GM23248 (cell line): ENCODE data around the gene NLRP9. TPM values are rescaled to one million over a fixed set of nuclear protein-coding genes. Genes with fewer than 3 reads are reported as not detected.

Experiments used
- DNase-seq: peaks from one replicate; pipeline ENCODE4 v3.0.0-alpha.2; 2015
- H2AFZ ChIP-seq: fragments of 200-600 bp; sonication (generic); 2 replicates; pipeline ENCODE4 v1.6.1; 2016; ENCODE audit warnings: antibody characterized with exemption
- H3F3A ChIP-seq: fragments of 200-600 bp; sonication (generic); 2 replicates; pipeline ENCODE4 v1.6.1; 2016; ENCODE audit warnings: mild to moderate bottlenecking, antibody characterized with exemption, mixed run types; ENCODE audit not compliant: insufficient read depth
- H3K27ac ChIP-seq: fragments of 200-600 bp; sonication (generic); 2 replicates; pipeline ENCODE4 v1.5.1; 2016; ENCODE audit warnings: mild to moderate bottlenecking
- H3K27me3 ChIP-seq: fragments of 200-600 bp; sonication (generic); replicated peaks from 2 replicates; pipeline ENCODE4 v1.6.1; 2016; ENCODE audit warnings: mild to moderate bottlenecking; ENCODE audit not compliant: insufficient read depth
- H3K36me3 ChIP-seq: fragments of 200-600 bp; sonication (generic); 2 replicates; pipeline ENCODE4 v1.6.1; 2016; ENCODE audit warnings: low read depth, mild to moderate bottlenecking
- H3K4me1 ChIP-seq: fragments of 200-600 bp; sonication (generic); 2 replicates; pipeline ENCODE4 v1.6.1; 2016; ENCODE audit warnings: mild to moderate bottlenecking; ENCODE audit not compliant: insufficient read depth
- H3K4me2 ChIP-seq: fragments of 200-600 bp; sonication (generic); one replicate; pipeline ENCODE4 v1.6.1; 2016; ENCODE audit warnings: mild to moderate bottlenecking; ENCODE audit not compliant: unreplicated experiment
- H3K4me3 ChIP-seq: fragments of 200-600 bp; sonication (generic); 2 replicates; pipeline ENCODE4 v1.5.1; 2016; ENCODE audit warnings: mild to moderate bottlenecking
- H3K79me2 ChIP-seq: fragments of 200-600 bp; sonication (generic); 2 replicates; pipeline ENCODE4 v1.6.1; 2016; ENCODE audit warnings: mild to moderate bottlenecking; ENCODE audit not compliant: insufficient read depth
- H3K9ac ChIP-seq: fragments of 200-600 bp; sonication (generic); 2 replicates; pipeline ENCODE4 v1.6.1; 2016; ENCODE audit warnings: mild to moderate bottlenecking
- H3K9me2 ChIP-seq: fragments of 200-600 bp; sonication (generic); 2 replicates; pipeline ENCODE4 v1.6.1; 2016; ENCODE audit warnings: mixed run types, mild to moderate bottlenecking, moderate library complexity; ENCODE audit not compliant: insufficient read depth
- H3K9me3 ChIP-seq: fragments of 200-600 bp; sonication (generic); one replicate; pipeline ENCODE4 v1.6.1; 2017; ENCODE audit warnings: low read depth
- H4K20me1 ChIP-seq: fragments of 200-600 bp; sonication (generic); 2 replicates; pipeline ENCODE4 v1.6.0; 2016; ENCODE audit not compliant: insufficient read depth
- EZH2 ChIP-seq: fragments of 200-600 bp; sonication (generic); IDR thresholded peaks from 2 replicates; pipeline ENCODE4 v1.6.1; 2018; ENCODE audit warnings: antibody characterized with exemption, mild to moderate bottlenecking; ENCODE audit not compliant: insufficient read depth, poor library complexity, severe bottlenecking
- EZH2phosphoT487 ChIP-seq: fragments of 200-600 bp; sonication (generic); IDR thresholded peaks from 2 replicates; pipeline ENCODE4 v1.6.1; 2018; ENCODE audit warnings: antibody characterized with exemption, moderate library complexity, mild to moderate bottlenecking, low read depth; ENCODE audit not compliant: insufficient read depth
- WGBS, 2 experiments: methylation state at CpG; one replicate each; pipeline ENCODE4 v1.1.6; 2015 to 2017; ENCODE audit warnings: low lambda C conversion rate in 2 of 2, low coverage in 1 of 2; ENCODE audit errors: missing lambda C conversion rate in 2 of 2; 5-methylcytosine and 5-hydroxymethylcytosine counted together
- in situ Hi-C: fragments of 300-500 bp; cut with MboI; formaldehyde crosslinking; loops from 2 replicates; pipeline ENCODE4 v1.15.0; 2020
- polyA plus RNA-seq: library from polyadenylated mRNA; unstranded; fragments of >200 nt; fragmentation: Nextera tagmentation; extraction: Ambion mirVana; gene quantifications from 2 replicates; pipeline ENCODE4 v1.2.1, GENCODE V29; 2016
- total RNA-seq: library from RNA; depleted of rRNA; stranded (reverse); fragments of >200 nt; shearing (Covaris generic); gene quantifications from 2 replicates; pipeline ENCODE4 v1.2.3, GENCODE V29; 2014

Gene NLRP9
- total and polyA plus RNA-seq, 2 experiments from 2014 or later: not detected

DNA sequence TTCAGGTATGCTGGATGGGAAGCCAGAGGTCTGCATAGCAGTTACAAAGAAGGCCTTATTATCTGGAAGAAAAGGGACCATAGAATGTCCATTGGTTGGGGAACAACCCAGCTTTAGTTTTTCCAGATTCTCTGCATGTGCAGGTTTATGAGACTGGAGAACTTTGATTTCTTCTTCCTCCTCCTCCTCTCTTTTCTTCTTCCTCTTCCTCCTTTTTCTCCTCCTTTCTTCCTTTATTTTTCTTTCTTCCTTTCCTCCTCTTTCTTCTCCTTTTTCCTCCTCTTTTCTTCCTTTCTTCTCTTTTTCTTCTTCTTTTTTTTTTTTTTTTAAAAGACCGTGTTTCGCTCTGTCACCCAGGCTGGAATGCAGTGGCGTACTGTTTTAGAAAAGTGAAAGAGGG lies 32.2 kb downstream of the NLRP9 start:
- no peak overlapping the region for H2AFZ ChIP-seq
- no peaks in the 10 kb centered on the region for H3K4me1 ChIP-seq
- no peak overlapping the region for H3K4me2 ChIP-seq
- H3K9ac ChIP-seq: no peak overlapping the region
- no peak overlapping the region for H3K27ac ChIP-seq
- no peak overlapping the region for H3K4me3 ChIP-seq
- no peaks in the 10 kb centered on the region for H3K36me3 ChIP-seq
- H3K9me3 ChIP-seq: no peaks in the 10 kb centered on the region
- in situ Hi-C loops: no loop called here
- H3F3A ChIP-seq: peaks cover 19% of the 10 kb centered on the region; the same call in 1 of the 2 replicates
- no peaks in the 10 kb centered on the region for H3K9me2 ChIP-seq
- TF ChIP-seq EZH2phosphoT487 (no peak), EZH2 (no peak)
- WGBS, 2 experiments: 97 to 100% methylated on average over 3 of the region's 3 CpGs
- no peaks in the 10 kb centered on the region for H3K27me3 ChIP-seq
- DNase-seq: no peak
- no peaks in the 10 kb centered on the region for H3K79me2 ChIP-seq
- no peaks in the 10 kb centered on the region for H4K20me1 ChIP-seq

GRCh38 chr19:55704494-55705245 lies 33.5 kb downstream of the NLRP9 start:
- peaks cover 17% of the 10 kb centered on the region; the same call in 1 of the 2 replicates for H3F3A ChIP-seq
- H3K4me1 ChIP-seq: no peaks in the 10 kb centered on the region
- H3K9me3 ChIP-seq: no peaks in the 10 kb centered on the region
- no peak overlapping the region for H3K4me3 ChIP-seq
- no peak overlapping the region for H2AFZ ChIP-seq
- in situ Hi-C loops: no loop called here
- no peak for TF ChIP-seq EZH2phosphoT487
- no peak for TF ChIP-seq EZH2
- no peaks in the 10 kb centered on the region for H4K20me1 ChIP-seq
- peak; percentile 8 for DNase-seq
- WGBS, 2 experiments: 83 to 88% methylated on average over 15 of the region's 15 CpGs
- no peak overlapping the region for H3K9ac ChIP-seq
- no peaks in the 10 kb centered on the region for H3K27me3 ChIP-seq
- no peaks in the 10 kb centered on the region for H3K9me2 ChIP-seq
- H3K4me2 ChIP-seq: no peak overlapping the region
- H3K27ac ChIP-seq: no peak overlapping the region
- H3K36me3 ChIP-seq: no peaks in the 10 kb centered on the region
- no peaks in the 10 kb centered on the region for H3K79me2 ChIP-seq

- peak; percentile 66 for DNase-seq
- H3K4me1 ChIP-seq: no peaks in the 10 kb centered on the region
- H3F3A ChIP-seq: peaks cover 9% of the 10 kb centered on the region; the same call in 1 of the 2 replicates
- H3K4me2 ChIP-seq: no peak overlapping the region
- in situ Hi-C loops: no loop called here
- TF ChIP-seq EZH2phosphoT487: no peak
- TF ChIP-seq EZH2: no peak
- no peak overlapping the region for H3K9ac ChIP-seq
- H4K20me1 ChIP-seq: no peaks in the 10 kb centered on the region
- no peaks in the 10 kb centered on the region for H3K27me3 ChIP-seq
- no peaks in the 10 kb centered on the region for H3K36me3 ChIP-seq
- 42 to 46% methylated on average over 31 to 38 of the region's 38 CpGs for WGBS, 2 experiments
- no peaks in the 10 kb centered on the region for H3K9me3 ChIP-seq
- no peak overlapping the region for H3K27ac ChIP-seq
- no peak overlapping the region for H2AFZ ChIP-seq
- H3K79me2 ChIP-seq: no peaks in the 10 kb centered on the region
- H3K4me3 ChIP-seq: no peak overlapping the region
- H3K9me2 ChIP-seq: no peaks in the 10 kb centered on the region
Observed at GRCh38 chr19:55703790-55704215, 34.4 kb downstream of the NLRP9 start.

- no peaks in the 10 kb centered on the region for H3K27me3 ChIP-seq
- no peaks in the 10 kb centered on the region for H3K4me1 ChIP-seq
Observed at GRCh38 chr19:55702131-55702627, 36.0 kb downstream of the NLRP9 start.

More at GRCh38 chr19:55702131-55702627, 36.0 kb downstream of the NLRP9 start:
- H3K4me3 ChIP-seq: no peak overlapping the region
- H3K9me3 ChIP-seq: no peaks in the 10 kb centered on the region
- no peaks in the 10 kb centered on the region for H3K36me3 ChIP-seq
- TF ChIP-seq EZH2phosphoT487 (no peak), EZH2 (no peak)
- H3K27ac ChIP-seq: no peak overlapping the region
- H3F3A ChIP-seq: no peaks in the 10 kb centered on the region
- no peaks in the 10 kb centered on the region for H4K20me1 ChIP-seq
- no peaks in the 10 kb centered on the region for H3K9me2 ChIP-seq
- no peak overlapping the region for H3K4me2 ChIP-seq
- no peaks in the 10 kb centered on the region for H3K79me2 ChIP-seq
- no peak for DNase-seq
- in situ Hi-C loops: no loop called here
- no peak overlapping the region for H2AFZ ChIP-seq
- 71 to 75% methylated on average over 13 of the region's 13 CpGs for WGBS, 2 experiments
- no peak overlapping the region for H3K9ac ChIP-seq
